Stomach (tissue), 9 donors: ENCODE results near the gene GARIN5B. TPM values are rescaled to one million over a fixed set of nuclear protein-coding genes. Genes with fewer than 3 reads are reported as not detected.
A peak's percentile ranks its signal among the peaks of the same experiment; 100 is the strongest.

Experiments used
- DNase-seq, 2 donors: peaks; one replicate each; pipeline versions ENCODE4 v3.0.0 to v3.0.0-alpha.2; 2013 to 2019
- H3K27ac ChIP-seq, 5 donors: fragments of 200-600 bp in 4 of 5; sonication (generic) in 4 of 5; one replicate each; pipeline ENCODE4 v1.5.1; 2013 to 2019; ENCODE audit warnings: mild to moderate bottlenecking in 1 of 5, moderate library complexity in 1 of 5
- H3K27me3 ChIP-seq, 3 donors: fragments of 200-600 bp; sonication (generic); one replicate each; pipeline ENCODE4 v1.5.1; 2017 to 2019; ENCODE audit warnings: mixed run types in 1 of 3
- H3K36me3 ChIP-seq, 4 donors: fragments of 200-600 bp; sonication (generic); 1 replicate in 3 of 4; 2 replicates in 1 of 4; pipeline ENCODE4 v1.5.1; 2016 to 2019
- H3K4me1 ChIP-seq, 4 donors: fragments of 200-600 bp; sonication (generic); one replicate each; pipeline ENCODE4 v1.5.1; 2016 to 2019
- H3K4me3 ChIP-seq, 4 donors: fragments of 200-600 bp; sonication (generic) in 3 of 4; one replicate each; pipeline ENCODE4 v1.5.1; 2016 to 2019; ENCODE audit warnings: mild to moderate bottlenecking in 1 of 4
- H3K9me3 ChIP-seq, 4 donors: fragments of 200-600 bp; sonication (generic); one replicate each; pipeline ENCODE4 v1.5.1; 2016 to 2019
- CTCF ChIP-seq, 7 experiments: fragments of 450-650 bp in 4 of 7; fragments of 200-600 bp in 3 of 7; sonication (generic) in 3 of 7; IDR thresholded peaks; one replicate each; pipeline ENCODE4 v1.5.1; 2016 to 2019; ENCODE audit warnings: antibody characterized with exemption in 7 of 7, control low read depth in 2 of 7, mild to moderate bottlenecking in 1 of 7
- EP300 ChIP-seq: sonication (generic); formaldehyde crosslinking; IDR thresholded peaks from one replicate; pipeline ENCODE4 v1.6.1; 2017; ENCODE audit warnings: antibody characterized with exemption
- POLR2A ChIP-seq, 4 donors: fragments of 450-650 bp; IDR thresholded peaks; one replicate each; pipeline ENCODE4 v1.6.1; 2016; ENCODE audit warnings: antibody characterized with exemption in 4 of 4, control low read depth in 2 of 4, mild to moderate bottlenecking in 1 of 4, moderate library complexity in 1 of 4
- POLR2AphosphoS5 ChIP-seq, 3 donors: sonication (generic); formaldehyde crosslinking; IDR thresholded peaks; one replicate each; pipeline ENCODE4 v1.6.1; 2016; ENCODE audit warnings: antibody characterized with exemption in 3 of 3
- WGBS, 5 donors: extraction: QIAGEN DNeasy Blood & Tissue Kit in 3 of 5; methylation state at CpG; one replicate each; pipeline versions ENCODE4 v1.1.5 to v1.1.7; 2013 to 2018; 5-methylcytosine and 5-hydroxymethylcytosine counted together
- intact Hi-C: fragments of 100-400 bp; cut with DNase I; formaldehyde crosslinking; loops from one replicate; pipeline ENCODE4 v1.15.1; 2023; ENCODE audit warnings: low total_unique reads
- polyA plus RNA-seq, 3 donors: library from polyadenylated mRNA; stranded (reverse); fragments of 200-250 nt; gene quantifications; one replicate each; pipeline ENCODE4 v1.2.3, GENCODE V29; 2013
- total RNA-seq, 5 donors: library from RNA; depleted of rRNA; stranded (reverse); fragments of >200 nt; gene quantifications; one replicate each; pipeline versions ENCODE4 v1.1.0 to v1.2.3, GENCODE V29; 2014 to 2016
- donor health status: healthy with polysubstance abuse.
- donor health status: Bipolar disorder and iron deficiency.
- donor health status: healthy.

GARIN5B gene
- total and polyA plus RNA-seq, 8 donors = not detected

GRCh38 chr19:55386493-55386971 lies 23.5 kb upstream of the GARIN5B start:
- peak overlapping the region; percentile 79 to 90 (median 88) for H3K4me3 ChIP-seq
- no peaks in the 10 kb centered on the region for H3K27me3 ChIP-seq
- TF ChIP-seq EP300 = no peak
- no peak for TF ChIP-seq CTCF (IDR thresholded peaks at IDR 0.05)
- TF ChIP-seq POLR2AphosphoS5 (IDR thresholded peaks at IDR 0.05) = no peak
- WGBS, 5 donors = 0 to 2% (median 1%) methylated on average over 2 to 33 of the region's 33 CpGs
- peaks cover 43 to 79% (median 69%) of the 10 kb centered on the region in 4 donors for H3K4me1 ChIP-seq
- H3K9me3 ChIP-seq = no peaks in the 10 kb centered on the region
- H3K27ac ChIP-seq = peak overlapping the region; percentile 89 to 97 (median 93)
- intact Hi-C loops = no loop called here
- peaks cover 25 to 51% (median 41%) of the 10 kb centered on the region in 4 donors for H3K36me3 ChIP-seq
- no peak for DNase-seq

GRCh38 chr19:55385724-55386492 lies 22.8 kb upstream of the GARIN5B start, which contains the start of gene RPL28:
Gene RPL28, plus strand, starts transcription at chr19:55385932. Its CDS starts 426 bp downstream, at chr19:55386358.
- peak; percentile 99 to 100 (median 100) for TF ChIP-seq POLR2AphosphoS5 (IDR thresholded peaks at IDR 0.05)
- TF ChIP-seq EP300 = no peak
- peak in 1 of 7 experiments; percentile 14 for TF ChIP-seq CTCF (IDR thresholded peaks at IDR 0.05)
- peak in 2 of 4 donors; percentile 83 to 98 for TF ChIP-seq POLR2A (IDR thresholded peaks at IDR 0.05)
- Histone ChIP-seq H3K36me3 (peaks cover 25 to 44% (median 38%) of the 10 kb centered on the region in 4 donors), H3K9me3 (no peaks in the 10 kb centered on the region), H3K4me1 (peaks cover 43 to 73% (median 64%) of the 10 kb centered on the region in 4 donors), H3K27ac (peak within 1 kb of the TSS; percentile 89 to 97 (median 93)), H3K27me3 (no peaks in the 10 kb centered on the region), H3K4me3 (peak within 1 kb of the TSS; percentile 79 to 90 (median 88))
- intact Hi-C loops = no loop called here
- peak; percentile 98 to 99 for DNase-seq
- WGBS, 5 donors = 0 to 1% (median 0%) methylated on average over 61 to 68 of the region's 68 CpGs

GRCh38 chr19:55384920-55385723 lies 22.1 kb upstream of the GARIN5B start:
- Histone ChIP-seq H3K36me3 (peaks cover 25 to 37% (median 31%) of the 10 kb centered on the region in 4 donors), H3K27ac (peak overlapping the region; percentile 89 to 97 (median 93)), H3K9me3 (no peaks in the 10 kb centered on the region), H3K4me1 (peaks cover 43 to 65% (median 61%) of the 10 kb centered on the region in 4 donors), H3K4me3 (peak overlapping the region; percentile 79 to 90 (median 88)), H3K27me3 (no peaks in the 10 kb centered on the region)
- intact Hi-C loops = no loop called here
- DNase-seq = peak; percentile 97 to 98
- 3 to 5% (median 3%) methylated on average over 34 of the region's 34 CpGs for WGBS, 5 donors
- TF ChIP-seq POLR2AphosphoS5 (IDR thresholded peaks at IDR 0.05) (peak in 1 of 3 donors; percentile 4), EP300 (no peak), POLR2A (IDR thresholded peaks at IDR 0.05) (no peak)

GRCh38 chr19:55384131-55384919 lies 21.3 kb upstream of the GARIN5B start, which contains the start of gene TMEM238:
Gene TMEM238, minus strand, starts transcription at chr19:55384292. Its CDS starts 33 bp downstream, at chr19:55384259.
- Histone ChIP-seq H3K27me3 (no peaks in the 10 kb centered on the region), H3K36me3 (peaks cover 22 to 29% (median 23%) of the 10 kb centered on the region in 4 donors), H3K9me3 (no peaks in the 10 kb centered on the region), H3K4me3 (peak within 1 kb of the TSS; percentile 79 to 90 (median 88)), H3K4me1 (peaks cover 43 to 57% (median 53%) of the 10 kb centered on the region in 4 donors), H3K27ac (peak within 1 kb of the TSS; percentile 89 to 97 (median 93))
- intact Hi-C loops = no loop called here
- WGBS, 5 donors = 8 to 21% (median 12%) methylated on average over 45 to 72 of the region's 72 CpGs
- TF ChIP-seq EP300 (no peak), POLR2AphosphoS5 (IDR thresholded peaks at IDR 0.05) (peak in 2 of 3 donors; percentile 34 to 50)
- peak; percentile 82 to 83 for DNase-seq
